GM12874 (cell line): ENCODE measurements around the gene GPR82.

Experiments
- TF ChIP-seq, protein P1 (sequence below): IDR thresholded peaks from 2 replicates; pipeline ENCODE4 v1.5.1; 2011; ENCODE audit warnings: low read depth, mild to moderate bottlenecking, control low read depth, low read length, moderate library complexity; ENCODE audit not compliant: insufficient read depth

Gene GPR82

DNA sequence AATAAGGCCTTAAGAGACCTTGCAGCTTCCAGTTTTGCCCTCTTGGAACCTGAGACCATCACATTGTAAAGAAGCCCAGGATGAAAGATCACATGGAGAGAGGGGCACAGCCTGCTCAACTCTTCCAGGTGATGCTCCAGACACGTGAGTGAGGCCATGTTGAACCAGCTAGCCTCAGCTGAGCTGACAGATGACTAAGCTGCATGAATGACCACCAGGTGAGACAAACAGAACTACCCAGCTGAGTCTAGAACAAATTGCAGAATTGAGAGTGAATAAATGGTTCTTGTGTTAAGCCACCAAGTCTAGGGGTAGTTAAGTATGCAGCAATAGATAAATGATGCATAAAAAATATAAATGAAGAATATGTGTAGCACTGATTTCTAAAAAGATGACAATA is 16.8 kb upstream of the GPR82 start:
- TF ChIP-seq, protein P1, sequence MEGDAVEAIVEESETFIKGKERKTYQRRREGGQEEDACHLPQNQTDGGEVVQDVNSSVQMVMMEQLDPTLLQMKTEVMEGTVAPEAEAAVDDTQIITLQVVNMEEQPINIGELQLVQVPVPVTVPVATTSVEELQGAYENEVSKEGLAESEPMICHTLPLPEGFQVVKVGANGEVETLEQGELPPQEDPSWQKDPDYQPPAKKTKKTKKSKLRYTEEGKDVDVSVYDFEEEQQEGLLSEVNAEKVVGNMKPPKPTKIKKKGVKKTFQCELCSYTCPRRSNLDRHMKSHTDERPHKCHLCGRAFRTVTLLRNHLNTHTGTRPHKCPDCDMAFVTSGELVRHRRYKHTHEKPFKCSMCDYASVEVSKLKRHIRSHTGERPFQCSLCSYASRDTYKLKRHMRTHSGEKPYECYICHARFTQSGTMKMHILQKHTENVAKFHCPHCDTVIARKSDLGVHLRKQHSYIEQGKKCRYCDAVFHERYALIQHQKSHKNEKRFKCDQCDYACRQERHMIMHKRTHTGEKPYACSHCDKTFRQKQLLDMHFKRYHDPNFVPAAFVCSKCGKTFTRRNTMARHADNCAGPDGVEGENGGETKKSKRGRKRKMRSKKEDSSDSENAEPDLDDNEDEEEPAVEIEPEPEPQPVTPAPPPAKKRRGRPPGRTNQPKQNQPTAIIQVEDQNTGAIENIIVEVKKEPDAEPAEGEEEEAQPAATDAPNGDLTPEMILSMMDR, result no peak

DNA sequence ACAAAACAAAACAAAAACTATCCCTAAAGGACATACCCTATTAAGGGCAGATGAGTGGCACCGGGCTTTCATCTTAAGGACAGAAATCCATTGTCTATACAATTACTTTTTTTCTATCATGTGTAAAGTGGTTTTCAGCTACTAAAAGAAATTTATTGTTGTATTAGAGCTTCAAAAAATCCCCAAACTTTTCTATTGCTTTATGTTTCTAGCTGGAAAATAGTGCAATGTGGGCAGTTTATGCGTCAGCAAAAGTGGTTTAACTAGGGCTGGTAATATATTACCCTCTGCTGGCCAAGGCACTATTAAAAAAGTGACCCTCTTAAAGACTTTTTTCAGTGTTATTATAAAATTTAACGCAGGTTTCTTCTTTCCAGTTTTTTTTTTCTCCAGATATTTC is 15.5 kb upstream of the GPR82 start:
- TF ChIP-seq, protein P1, result no peak

DNA sequence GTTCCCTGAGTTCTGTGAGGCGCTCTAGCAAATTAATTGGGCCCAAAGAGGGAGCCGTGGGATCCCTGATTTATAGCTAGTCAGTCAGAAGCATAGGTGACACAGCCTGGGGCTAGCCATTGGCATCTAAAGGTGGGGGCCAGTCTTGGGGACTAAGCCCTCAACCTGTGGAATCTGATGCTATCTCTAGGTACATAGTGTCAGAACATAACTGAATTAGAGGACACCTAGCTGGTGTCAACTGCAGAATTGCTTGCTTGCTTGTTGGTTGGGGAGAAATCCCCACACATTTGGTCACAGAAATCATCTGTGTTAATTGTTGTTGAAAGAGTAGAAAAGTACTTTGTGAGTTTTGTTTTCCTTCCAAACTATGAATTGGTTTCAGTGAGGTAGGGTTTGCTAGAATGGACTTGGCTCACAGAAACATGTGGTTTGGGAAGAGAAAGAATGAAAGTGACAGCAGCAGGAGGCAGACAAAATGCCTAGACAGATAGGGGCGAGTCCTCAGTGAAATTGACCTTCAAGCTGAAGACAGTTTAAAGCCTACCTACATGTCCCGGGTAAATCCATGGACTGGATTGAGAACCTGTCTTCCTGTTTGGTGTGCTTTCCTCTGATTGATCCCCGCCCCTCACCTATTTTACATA is 12.8 kb upstream of the GPR82 start:
- TF ChIP-seq, protein P1, result no peak

DNA sequence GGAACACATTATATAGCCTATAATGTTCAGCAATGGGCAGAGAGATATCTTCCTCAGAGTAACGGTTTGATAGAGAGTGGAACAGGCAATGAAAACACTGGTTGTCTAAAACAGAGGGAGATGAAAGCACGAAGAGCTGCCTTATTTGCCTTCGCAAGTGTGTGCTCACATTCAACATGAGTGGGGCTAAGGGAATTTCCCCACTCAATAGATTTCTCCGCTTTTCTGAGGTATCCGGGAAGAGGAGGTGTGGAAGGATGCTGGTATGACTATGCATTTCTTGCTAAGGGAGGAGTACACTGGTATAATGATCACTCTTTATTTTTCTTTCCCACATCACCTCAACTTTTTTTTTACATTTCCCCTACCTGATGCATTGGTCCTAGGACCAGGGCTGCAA is 7.8 kb upstream of the GPR82 start:
- TF ChIP-seq, protein P1, result no peak

DNA sequence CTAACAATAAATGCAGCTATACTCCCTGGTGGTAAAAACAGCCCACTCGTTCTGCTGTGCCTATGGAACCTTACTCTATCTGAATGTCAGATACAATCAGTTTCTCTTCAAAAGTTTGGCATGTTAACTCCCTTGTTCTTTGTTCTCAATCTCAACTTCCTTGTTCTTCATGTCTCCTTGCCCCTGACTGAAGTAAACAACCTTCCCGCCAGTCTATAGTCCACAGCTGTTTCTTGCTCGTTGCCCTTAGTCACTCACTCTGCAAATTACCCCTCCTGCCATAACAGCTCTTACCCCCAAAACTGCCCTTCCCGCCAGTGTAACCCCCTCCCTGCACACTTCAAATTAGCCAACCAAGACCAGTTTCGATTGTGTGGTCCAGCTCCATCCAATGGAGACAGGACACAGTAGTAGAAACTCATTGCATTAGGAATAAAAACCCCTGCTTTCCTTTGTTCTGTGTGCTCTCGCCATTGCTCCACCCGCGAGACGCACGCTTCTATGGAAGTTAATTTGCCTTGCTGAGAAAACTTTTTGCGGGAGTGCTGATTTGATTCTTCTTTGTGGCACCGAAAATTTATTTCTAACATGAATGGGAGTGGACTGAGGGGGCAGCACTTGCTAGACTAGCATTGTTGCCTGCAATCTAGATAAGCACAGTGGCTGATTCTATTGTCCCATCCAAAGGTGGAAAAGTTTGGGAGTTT is 7.1 kb upstream of the GPR82 start:
- TF ChIP-seq, protein P1, result no peak

DNA sequence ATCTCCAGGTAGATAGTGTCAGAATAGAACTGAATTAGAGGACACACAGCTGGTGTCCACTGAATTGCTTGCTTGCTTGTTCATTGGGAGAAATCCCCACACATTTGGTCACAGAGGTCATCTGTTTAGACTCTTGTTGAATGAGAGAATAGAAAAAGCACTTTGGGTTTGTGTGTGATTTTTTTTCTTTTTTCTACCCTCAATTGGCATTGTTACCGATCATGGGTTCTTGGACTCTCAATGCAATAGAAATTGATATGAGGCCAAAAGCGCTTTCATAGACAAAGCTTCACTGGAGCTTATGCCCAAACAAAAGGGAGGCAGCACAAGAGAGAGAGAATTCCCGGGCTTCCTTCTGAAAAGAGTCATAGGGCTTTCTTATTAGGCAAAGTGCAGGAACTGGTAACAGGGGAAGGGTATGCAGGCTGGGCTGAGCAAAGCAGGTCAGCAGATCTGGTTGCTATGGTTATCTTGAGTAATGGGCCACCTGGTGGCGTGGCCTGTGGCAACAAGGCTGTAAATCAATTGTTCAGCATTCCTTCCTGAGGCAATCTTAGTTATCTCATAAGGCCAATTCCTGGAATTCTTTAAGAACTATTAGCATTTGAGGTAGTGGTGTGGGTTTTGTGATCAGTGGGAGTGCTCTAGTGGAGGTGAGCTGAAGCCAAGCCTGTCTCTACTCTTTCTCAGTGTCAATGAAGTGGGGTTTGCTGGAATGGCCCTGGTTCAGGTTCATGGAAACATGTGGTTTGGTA is 5.3 kb upstream of the GPR82 start:
- TF ChIP-seq, protein P1, result no peak

DNA sequence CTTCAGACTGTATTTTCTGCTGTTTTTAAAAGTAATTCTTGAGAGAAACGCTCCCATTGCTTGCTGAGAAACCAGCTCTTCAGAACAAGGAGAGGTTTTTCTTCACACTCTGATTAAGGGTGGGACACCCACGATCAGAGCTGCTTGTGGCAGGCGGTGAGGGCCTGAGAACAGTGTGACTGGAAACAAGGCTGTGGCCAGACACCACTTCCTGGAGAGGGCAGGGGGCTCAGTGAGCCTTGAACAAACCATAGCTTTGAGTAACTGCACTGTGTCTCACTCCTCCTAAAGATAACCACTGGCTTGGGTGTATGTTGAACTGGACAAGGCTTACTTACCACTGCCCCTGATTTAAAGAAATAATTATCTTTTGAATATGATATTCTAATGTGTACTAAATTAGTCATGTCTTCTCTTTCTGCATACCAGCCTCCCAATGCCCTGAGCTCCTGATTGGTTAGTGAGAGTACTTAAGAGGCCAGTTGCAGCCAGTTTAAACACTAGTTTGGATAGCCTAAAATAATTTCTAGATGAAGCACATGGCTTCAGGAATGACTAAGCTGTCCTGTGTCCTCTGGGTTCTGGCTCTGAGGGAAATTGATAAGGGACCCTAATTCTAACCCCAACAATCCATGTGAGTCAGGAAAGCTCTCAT is 3.7 kb upstream of the GPR82 start:
- TF ChIP-seq, protein P1, result no peak
